ENCODE results near the gene ITGA11.

DNA sequence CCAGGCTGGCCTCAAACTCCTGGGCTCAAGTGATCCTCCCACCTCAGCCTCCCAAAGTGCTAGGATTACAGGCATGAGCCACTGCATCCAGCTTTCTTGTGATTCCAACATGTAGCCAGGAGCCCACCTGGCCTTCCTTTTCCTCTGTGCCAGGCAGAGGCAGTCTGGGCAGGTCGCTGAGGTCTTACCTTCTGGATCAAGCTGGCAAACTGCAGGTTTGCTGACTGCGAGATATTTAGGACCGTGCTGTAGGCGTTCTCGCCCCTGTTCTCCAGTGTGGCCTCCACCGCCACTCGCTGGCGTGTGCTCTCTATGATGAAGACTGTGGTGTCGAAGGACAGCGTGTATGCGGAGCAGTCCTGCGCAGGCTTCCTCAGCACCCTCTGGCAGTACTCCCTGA lies 112.0 kb downstream of the ITGA11 start:
- TF ChIP-seq, protein P1, sequence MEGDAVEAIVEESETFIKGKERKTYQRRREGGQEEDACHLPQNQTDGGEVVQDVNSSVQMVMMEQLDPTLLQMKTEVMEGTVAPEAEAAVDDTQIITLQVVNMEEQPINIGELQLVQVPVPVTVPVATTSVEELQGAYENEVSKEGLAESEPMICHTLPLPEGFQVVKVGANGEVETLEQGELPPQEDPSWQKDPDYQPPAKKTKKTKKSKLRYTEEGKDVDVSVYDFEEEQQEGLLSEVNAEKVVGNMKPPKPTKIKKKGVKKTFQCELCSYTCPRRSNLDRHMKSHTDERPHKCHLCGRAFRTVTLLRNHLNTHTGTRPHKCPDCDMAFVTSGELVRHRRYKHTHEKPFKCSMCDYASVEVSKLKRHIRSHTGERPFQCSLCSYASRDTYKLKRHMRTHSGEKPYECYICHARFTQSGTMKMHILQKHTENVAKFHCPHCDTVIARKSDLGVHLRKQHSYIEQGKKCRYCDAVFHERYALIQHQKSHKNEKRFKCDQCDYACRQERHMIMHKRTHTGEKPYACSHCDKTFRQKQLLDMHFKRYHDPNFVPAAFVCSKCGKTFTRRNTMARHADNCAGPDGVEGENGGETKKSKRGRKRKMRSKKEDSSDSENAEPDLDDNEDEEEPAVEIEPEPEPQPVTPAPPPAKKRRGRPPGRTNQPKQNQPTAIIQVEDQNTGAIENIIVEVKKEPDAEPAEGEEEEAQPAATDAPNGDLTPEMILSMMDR (IDR thresholded peaks at IDR 0.05), result no peak
- no peak for TF ChIP-seq EZH2 (IDR thresholded peaks at IDR 0.05; ENCODE audit: borderline replicate concordance, insufficient read depth, low read depth, low read length, poor library complexity, severe bottlenecking)
